ENCODE results near the gene YIPF4.
"Not testable (repeated sequence)": the region's sequence is repeated elsewhere in the genome, so short reads cannot be mapped to it uniquely, and the experiment has no call there.

The YIPF4 gene

GRCh38 chr2:32360416-32360815, 82.7 kb downstream of the YIPF4 start:
- no peak for DNase-seq (ENCODE audit: low spot score)
- TF ChIP-seq CTCF (IDR thresholded peaks at IDR 0.05; ENCODE audit: extremely low read depth, missing control alignments): no peak

GRCh38 chr2:32362997-32363396, 85.3 kb downstream of the YIPF4 start:
- not testable (repeated sequence) for DNase-seq (ENCODE audit: low spot score)

DNA sequence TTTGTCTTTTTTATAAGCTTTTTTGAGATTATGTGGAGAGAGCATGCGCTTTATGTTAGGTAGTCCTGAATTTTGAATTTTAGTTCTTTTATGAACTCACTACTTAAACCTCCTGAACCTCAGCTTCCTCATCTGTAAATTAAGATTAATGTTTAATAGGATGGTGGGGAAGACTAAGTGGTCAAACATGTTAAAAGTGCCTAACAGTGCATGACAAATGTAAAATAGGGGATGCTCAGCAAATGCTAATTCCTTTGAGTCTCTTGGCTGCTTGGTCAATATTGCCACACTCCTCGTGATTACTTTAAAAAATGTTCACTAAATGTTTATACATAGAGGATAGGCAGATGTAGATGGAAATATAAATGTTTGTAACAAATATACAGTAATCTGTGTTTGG, 85.9 kb downstream of the YIPF4 start:
- peak; percentile 44 for DNase-seq (ENCODE audit: low spot score)
- no peak for TF ChIP-seq CTCF (IDR thresholded peaks at IDR 0.05; ENCODE audit: extremely low read depth, missing control alignments)

DNA sequence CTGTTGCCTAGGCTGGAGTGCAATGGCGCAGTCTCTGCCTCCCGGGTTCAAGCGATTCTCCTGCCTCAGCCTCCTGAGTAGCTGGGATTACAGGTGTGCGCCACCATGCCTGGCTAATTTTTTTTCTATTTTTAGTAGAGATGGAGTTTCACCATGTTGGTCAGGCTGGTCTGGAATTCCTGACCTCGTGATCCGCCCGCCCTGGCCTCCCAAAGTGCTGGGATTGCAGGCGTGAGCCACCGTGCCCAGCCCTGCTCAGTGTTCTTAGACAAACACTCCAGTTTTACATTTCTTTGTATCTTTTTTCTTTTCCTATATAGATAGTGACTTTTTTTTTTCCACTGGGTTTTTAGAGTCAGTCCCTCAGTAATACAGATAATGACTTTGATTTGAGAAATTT, 86.6 kb downstream of the YIPF4 start:
- DNase-seq (ENCODE audit: low spot score): not testable (repeated sequence)

GRCh38 chr2:32365679-32366078, 88.0 kb downstream of the YIPF4 start:
- not testable (repeated sequence) for DNase-seq (ENCODE audit: low spot score)

Data from GM20000 (cell line).